H1 (cell line): ENCODE results near the gene RREB1.

Experiments
- SIN3A ChIP-seq, 2 experiments: IDR thresholded peaks in 1 of 2; conservative IDR thresholded peaks in 1 of 2; 2 replicates each; pipeline ENCODE4 v1.6.1; 2011 to 2012; ENCODE audit warnings: low read length in 2 of 2, improper control_type of control experiment in 1 of 2, low read depth in 1 of 2, mild to moderate bottlenecking in 1 of 2
- TAF1 ChIP-seq: IDR thresholded peaks from 2 replicates; pipeline ENCODE4 v1.6.1; 2011; ENCODE audit warnings: mild to moderate bottlenecking, low read depth, low read length

DNA sequence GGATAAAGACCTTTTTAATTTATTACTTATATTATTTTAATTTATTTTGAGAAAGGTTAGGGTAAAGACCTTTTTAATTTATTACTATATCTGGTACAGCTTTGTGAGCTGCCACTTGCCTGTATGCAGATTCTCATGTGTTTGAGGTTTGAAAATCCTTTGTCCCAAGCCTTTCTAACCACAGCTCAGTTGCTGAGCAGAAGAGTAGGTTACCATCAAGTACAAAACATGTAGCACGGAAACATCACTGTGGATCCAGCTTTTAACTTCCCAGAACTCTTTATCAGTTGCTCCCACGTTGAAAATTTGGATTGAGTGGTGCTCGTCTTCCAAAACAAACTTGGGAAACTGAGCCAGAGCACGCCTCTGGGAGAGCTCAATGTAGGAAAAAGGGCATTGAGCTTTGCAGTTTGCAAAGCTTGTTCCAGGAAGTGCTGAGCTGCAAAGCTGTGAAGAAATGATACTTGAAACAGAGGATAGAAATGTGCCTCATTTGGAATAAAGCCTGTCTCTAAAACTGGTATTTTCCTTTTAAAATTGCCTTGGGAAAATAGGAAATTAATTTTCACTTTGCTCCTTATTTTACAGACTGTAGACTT lies 89.0 kb downstream of the RREB1 start:
- no peak for TF ChIP-seq SIN3A (conservative IDR thresholded peaks at IDR 0.05 in 1 of 2, IDR thresholded peaks at IDR 0.05 in 1 of 2; ENCODE audit: low read depth in 1 of 2, low read length in 2 of 2)
- no peak for TF ChIP-seq TAF1
